ENCODE results near the gene OTUD1. TPM values are rescaled to one million over a fixed set of nuclear protein-coding genes. Genes with fewer than 3 reads are reported as not detected.

OTUD1 gene
- 4.2 TPM in 2 replicates for total RNA-seq

GRCh38 chr10:23438547-23439451, at the start of gene OTUD1:
Gene OTUD1 (plus strand): TSS chr10:23439075. CDS start chr10:23439458, 383 bp downstream.

Other genes starting within 250 kb of the OTUD1 start
- gene PTF1A, start 246.8 kb upstream of the OTUD1 start, total RNA-seq: not detected in 2 replicates
- not detected in 2 replicates for gene C10orf67, start 94.3 kb upstream of the OTUD1 start, total RNA-seq

Measured in mammary microvascular endothelial cell (primary cell).